ENCODE results near the gene EPS8.
A peak's percentile ranks its signal among the peaks of the same experiment; 100 is the strongest.

EPS8 gene

GRCh38 chr12:15601210-15601800 lies 187.9 kb downstream of the EPS8 start:
- DNase-seq (ENCODE audit: low spot score): no peak

DNA sequence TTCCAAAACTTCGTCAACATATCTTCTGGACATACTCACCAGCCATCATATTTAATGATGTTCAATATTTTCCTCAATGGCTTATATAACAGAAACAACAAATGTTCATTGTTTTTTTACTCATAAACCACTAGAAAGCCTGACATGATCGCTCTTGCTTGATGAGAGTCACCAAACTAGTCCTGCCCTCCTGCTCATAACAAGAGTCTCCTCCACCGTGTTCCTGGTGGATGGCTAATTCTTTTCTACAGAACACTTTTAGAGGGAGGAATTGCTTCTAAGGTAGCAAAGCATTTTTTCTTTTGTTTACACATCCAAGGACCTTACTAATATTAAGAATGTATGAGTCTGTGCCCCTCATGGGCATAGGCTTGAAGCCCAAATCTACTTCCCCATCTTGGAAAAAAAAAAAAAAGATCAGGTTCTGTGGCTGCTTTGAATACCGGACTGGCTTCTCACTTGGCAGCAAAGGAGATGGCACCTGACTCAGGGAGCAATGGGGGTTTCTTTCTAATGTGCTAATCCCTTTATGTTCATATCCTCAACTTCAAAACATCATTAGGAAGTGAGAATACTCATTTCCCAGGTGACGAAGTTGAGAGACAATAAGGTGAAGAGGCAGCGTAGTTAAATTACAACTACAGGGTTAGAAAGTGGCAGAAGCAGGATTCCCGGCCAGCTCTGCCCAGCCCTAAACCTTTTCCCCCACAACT lies 188.8 kb downstream of the EPS8 start:
- DNase-seq (ENCODE audit: low spot score): no peak

DNA sequence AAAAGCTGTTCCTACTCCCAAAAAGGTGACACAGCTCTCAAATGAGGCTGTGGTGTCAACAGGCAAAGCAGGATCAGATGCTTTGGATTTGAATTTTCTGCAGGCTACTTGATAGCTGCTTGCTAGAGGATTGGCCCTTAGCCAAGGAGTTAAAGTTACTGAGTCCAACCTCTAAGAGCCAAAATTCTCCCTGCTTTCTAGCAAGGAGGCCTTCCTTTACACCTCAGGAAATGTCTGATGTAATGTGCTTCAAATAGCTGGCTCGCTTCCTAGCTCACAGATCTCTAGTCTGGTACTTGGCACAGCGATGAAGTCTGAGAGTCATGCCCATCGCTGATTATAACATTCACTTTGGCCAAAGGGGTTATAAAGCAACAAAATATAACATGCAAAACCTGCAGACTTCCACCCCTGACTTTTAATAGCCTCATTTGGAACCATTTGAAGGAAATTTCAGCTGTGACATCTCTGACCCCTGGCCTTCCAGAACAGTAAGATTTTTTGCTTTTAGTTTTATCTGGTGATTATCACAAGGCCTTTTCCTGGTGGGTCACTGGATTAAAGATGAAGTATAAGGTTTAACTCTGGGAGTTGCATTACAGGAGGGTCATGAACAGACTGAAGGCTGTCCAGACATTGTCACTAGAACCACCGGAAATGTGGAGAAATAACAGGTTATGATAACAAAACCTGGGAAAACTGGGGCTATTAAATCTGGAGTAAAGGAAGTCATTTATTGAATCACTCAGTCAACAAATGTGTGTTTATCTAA lies 189.7 kb downstream of the EPS8 start:
- peak; percentile 17 for DNase-seq (ENCODE audit: low spot score)

DNA sequence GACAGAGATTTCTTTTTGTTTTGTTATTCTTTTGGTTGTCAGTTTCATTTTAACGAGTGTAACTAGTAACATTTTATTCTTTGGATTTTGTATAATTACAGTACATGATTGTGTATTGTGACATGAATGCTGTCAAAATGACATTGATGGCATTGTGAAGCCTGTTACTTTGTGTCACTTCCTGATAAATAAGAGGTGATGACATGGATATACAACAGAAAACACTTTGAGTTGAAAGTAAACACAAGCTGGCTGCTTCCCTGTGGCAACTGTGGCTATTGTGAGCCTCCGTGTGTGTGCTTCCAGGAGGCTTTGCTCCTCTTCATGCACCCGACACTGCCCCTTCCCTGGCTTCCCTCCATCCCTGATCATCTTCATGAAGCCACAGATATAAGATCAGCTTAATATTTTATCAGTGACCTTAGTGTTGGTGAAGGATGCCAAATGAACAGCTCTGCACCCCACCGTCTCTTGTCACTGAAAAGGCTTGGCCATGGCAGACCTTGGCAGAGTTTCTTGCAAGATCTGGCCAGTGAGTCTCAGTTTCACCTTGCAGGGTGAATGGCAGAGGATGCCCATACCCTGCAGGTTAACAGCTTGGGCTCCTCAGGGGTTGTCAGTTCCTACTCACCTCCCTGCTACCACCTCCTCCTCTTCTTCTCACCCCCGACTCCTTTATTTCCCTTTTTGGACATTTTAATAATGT lies 191.9 kb downstream of the EPS8 start:
- DNase-seq (ENCODE audit: low spot score): no peak

GRCh38 chr12:15596174-15596573 lies 193.0 kb downstream of the EPS8 start:
- DNase-seq (ENCODE audit: low spot score): no peak

- DNase-seq (ENCODE audit: low spot score): no peak
Observed at GRCh38 chr12:15592934-15593333, 196.3 kb downstream of the EPS8 start.

GRCh38 chr12:15591811-15592210 lies 197.4 kb downstream of the EPS8 start:
- DNase-seq (ENCODE audit: low spot score): no peak

- peak; percentile 74 for DNase-seq (ENCODE audit: low spot score)
Observed at GRCh38 chr12:15590180-15590826, 198.9 kb downstream of the EPS8 start.

GRCh38 chr12:15589328-15590032 lies 199.7 kb downstream of the EPS8 start:
- no peak for DNase-seq (ENCODE audit: low spot score)

DNA sequence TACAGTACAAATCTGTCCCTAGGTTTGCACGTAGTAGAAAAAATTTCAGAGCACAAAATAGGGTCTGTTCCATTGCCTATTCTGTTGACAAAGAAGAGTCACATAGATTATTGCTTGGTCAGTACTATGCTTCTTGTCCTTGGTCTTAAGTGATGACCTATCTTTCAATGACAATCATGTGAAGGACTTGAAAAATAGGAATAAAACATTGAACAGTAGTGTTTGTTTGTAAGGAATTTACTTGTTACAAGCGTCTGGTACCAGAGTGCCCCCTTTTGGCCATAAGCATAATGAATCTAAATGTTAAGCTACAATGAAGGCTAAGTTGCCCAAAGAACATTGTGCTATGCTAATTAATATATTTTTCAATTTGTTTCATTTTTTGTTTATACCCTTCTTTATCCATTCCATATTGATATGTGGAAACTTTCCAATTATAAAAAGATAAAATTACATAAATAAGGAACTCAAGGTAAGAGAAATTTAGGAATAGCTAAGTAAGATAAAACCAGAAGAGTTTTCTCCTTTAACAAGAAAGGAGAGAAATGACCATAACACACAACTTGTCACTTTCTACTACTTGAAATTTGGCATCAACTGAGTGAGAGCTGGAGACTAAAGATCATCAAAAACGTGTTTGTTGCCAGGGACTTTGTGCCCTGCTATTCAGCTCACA lies 204.7 kb downstream of the EPS8 start:
- peak; percentile 23 for DNase-seq (ENCODE audit: low spot score)

- no peak for DNase-seq (ENCODE audit: low spot score)
Observed at GRCh38 chr12:15583804-15584203, 205.4 kb downstream of the EPS8 start.

DNA sequence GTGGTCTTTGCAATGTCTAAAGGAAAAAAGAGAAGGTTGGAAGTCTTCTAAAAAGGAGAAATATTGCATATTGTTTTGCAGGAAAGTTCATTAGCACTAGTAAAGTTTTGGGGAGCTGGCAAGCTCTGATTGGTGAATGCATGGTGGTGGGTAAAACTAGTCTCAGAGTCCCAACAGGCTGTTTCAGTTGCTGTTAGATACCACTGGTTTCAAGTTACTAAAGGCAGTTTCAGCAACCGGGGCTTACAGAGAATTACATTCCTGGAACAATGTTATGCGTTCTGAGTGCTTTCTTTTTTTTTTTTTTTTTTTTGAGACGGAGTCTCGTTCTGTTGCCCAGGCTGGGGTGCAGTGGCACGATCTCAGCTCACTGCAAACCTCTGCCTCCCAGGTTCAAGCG lies 208.2 kb downstream of the EPS8 start:
- DNase-seq (ENCODE audit: low spot score): no peak

GRCh38 chr12:15580431-15580830 lies 208.8 kb downstream of the EPS8 start:
- DNase-seq (ENCODE audit: low spot score): no peak

- no peak for DNase-seq (ENCODE audit: low spot score)
Observed at GRCh38 chr12:15575671-15576541, 213.3 kb downstream of the EPS8 start.

- DNase-seq (ENCODE audit: low spot score): no peak
Observed at GRCh38 chr12:15574353-15574752, 214.8 kb downstream of the EPS8 start.
